ENCODE results near the gene FGFR2. TPM values are rescaled to one million over a fixed set of nuclear protein-coding genes. Genes with fewer than 3 reads are reported as not detected.
"Not testable (repeated sequence)": the region's sequence is repeated elsewhere in the genome, so short reads cannot be mapped to it uniquely, and the experiment has no call there.

The FGFR2 gene
- polyA plus RNA-seq, 4 donors: 1.1 to 31.2 (median 2.6) TPM

DNA sequence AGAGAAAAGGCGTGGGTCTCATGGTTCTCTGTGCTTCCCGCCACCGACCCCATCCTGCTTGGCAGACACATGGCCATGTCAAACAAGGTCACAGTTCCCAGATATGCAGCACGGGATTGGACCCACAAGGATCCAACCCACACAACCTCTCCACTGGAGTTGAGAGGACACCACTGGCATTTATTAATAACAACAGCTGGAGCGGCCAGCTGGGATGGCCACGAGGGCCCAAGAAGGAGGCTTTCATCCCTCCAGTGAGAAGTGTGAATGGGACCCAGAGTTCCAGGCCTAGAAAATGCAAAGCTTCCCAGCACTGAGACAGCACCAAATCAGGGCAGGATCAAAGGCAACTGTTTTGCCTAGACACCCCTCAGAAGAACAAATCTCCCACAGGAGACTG is 31.5 kb downstream of the FGFR2 start:
- peaks cover 0 to 2% of the 10 kb centered on the region in 2 donors for H3K9me3 ChIP-seq (ENCODE audit: control insufficient read depth in 2 of 2, insufficient read depth in 1 of 2, low read depth in 1 of 2, low read length in 1 of 2)
- FAIRE-seq: no peak
- DNase-seq: no peak
- H3K36me3 ChIP-seq (ENCODE audit: control insufficient read depth in 3 of 3, insufficient read depth in 2 of 3, low read depth in 1 of 3, low read length in 3 of 3): peaks cover 0 to 17% (median 0%) of the 10 kb centered on the region in 3 donors
- no peaks in the 10 kb centered on the region for H3K4me1 ChIP-seq (ENCODE audit: control insufficient read depth in 3 of 3, insufficient read depth in 2 of 3, low read depth in 1 of 3, low read length in 2 of 3)
- H3K4me3 ChIP-seq (ENCODE audit: low read depth in 1 of 3, low read length in 3 of 3): no peak overlapping the region
- no peaks in the 10 kb centered on the region for H3K27me3 ChIP-seq (ENCODE audit: control insufficient read depth in 3 of 3, insufficient read depth in 3 of 3, low read length in 3 of 3)
- no peak overlapping the region for H3K27ac ChIP-seq (ENCODE audit: low read depth in 1 of 3, low read length in 2 of 3)
- 77 to 95% (median 88%) methylated on average over 6 of the region's 6 CpGs for WGBS, 3 donors

DNA sequence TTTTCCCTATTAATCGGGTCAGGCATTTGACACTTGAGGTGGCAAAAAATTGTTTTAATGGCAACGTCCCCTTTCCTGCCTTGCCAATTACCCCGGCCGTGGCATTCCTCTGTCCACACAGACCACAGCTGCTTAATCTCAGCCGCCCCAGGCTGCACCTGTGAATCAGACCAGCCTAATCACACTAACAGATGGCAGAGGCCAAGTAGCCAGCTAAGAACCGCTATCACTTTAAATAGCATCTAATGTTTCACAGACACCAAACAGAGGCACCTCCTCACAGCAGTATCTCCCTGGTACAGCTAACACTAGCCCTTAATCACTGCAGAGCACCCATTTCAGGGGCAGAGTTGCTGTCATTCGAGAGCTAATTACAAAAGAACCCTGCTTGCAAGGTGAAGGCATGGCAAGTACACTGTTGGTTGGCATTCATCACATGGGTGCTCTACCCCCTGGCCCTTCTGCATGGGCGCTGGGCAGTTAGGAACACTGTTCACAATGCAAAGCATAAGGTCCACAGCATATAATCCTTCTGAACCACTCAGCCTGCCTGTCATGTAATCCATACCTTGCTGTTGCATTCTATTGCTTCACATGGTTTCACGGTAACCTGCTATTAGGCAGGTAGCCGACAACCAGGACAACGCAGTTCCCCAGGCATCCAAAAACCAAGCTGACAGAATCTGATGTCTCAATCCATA is 38.8 kb downstream of the FGFR2 start:
- Histone ChIP-seq H3K27ac (ENCODE audit: low read depth in 1 of 3, low read length in 2 of 3) (no peak overlapping the region), H3K27me3 (ENCODE audit: control insufficient read depth in 3 of 3, insufficient read depth in 3 of 3, low read length in 3 of 3) (no peaks in the 10 kb centered on the region), H3K9me3 (ENCODE audit: control insufficient read depth in 2 of 2, insufficient read depth in 1 of 2, low read depth in 1 of 2, low read length in 1 of 2) (no peaks in the 10 kb centered on the region), H3K4me1 (ENCODE audit: control insufficient read depth in 3 of 3, insufficient read depth in 2 of 3, low read depth in 1 of 3, low read length in 2 of 3) (peaks cover 0 to 6% (median 0%) of the 10 kb centered on the region in 3 donors), H3K36me3 (ENCODE audit: control insufficient read depth in 3 of 3, insufficient read depth in 2 of 3, low read depth in 1 of 3, low read length in 3 of 3) (peaks cover 0 to 12% (median 0%) of the 10 kb centered on the region in 3 donors), H3K4me3 (ENCODE audit: low read depth in 1 of 3, low read length in 3 of 3) (no peak overlapping the region)
- DNase-seq: no peak
- FAIRE-seq: no peak
- WGBS, 3 donors: 77 to 84% (median 81%) methylated on average over 11 of the region's 11 CpGs

DNA sequence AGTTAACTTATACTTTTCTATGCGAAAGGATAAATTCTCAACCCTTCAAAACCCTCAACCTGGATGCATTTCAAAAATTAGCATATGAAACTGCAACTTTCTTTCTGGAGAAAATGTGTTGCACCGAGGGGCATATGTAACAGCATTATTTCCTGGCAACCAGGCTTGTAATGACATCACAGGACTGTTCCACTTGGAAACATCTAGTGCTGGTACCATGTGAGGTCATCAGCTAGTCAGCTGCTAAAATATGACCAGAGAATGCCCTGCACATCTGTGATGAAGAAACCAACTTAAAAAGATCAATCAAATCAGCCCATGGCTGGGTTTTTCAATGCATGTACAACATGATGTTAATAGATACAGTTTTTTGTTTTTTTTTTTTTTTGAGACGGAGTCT is 40.0 kb downstream of the FGFR2 start:
- Histone ChIP-seq H3K36me3 (ENCODE audit: control insufficient read depth in 3 of 3, insufficient read depth in 2 of 3, low read depth in 1 of 3, low read length in 3 of 3) (peaks cover 0 to 8% (median 0%) of the 10 kb centered on the region in 3 donors), H3K9me3 (ENCODE audit: control insufficient read depth in 2 of 2, insufficient read depth in 1 of 2, low read depth in 1 of 2, low read length in 1 of 2) (no peaks in the 10 kb centered on the region), H3K27ac (ENCODE audit: low read depth in 1 of 3, low read length in 2 of 3) (no peak overlapping the region), H3K27me3 (ENCODE audit: control insufficient read depth in 3 of 3, insufficient read depth in 3 of 3, low read length in 3 of 3) (no peaks in the 10 kb centered on the region), H3K4me3 (ENCODE audit: low read depth in 1 of 3, low read length in 3 of 3) (no peak overlapping the region), H3K4me1 (ENCODE audit: control insufficient read depth in 3 of 3, insufficient read depth in 2 of 3, low read depth in 1 of 3, low read length in 2 of 3) (peaks cover 0 to 12% (median 0%) of the 10 kb centered on the region in 3 donors)
- FAIRE-seq (no peak), DNase-seq (no peak)
- 79 to 90% (median 83%) methylated on average over 3 of the region's 3 CpGs for WGBS, 3 donors

DNA sequence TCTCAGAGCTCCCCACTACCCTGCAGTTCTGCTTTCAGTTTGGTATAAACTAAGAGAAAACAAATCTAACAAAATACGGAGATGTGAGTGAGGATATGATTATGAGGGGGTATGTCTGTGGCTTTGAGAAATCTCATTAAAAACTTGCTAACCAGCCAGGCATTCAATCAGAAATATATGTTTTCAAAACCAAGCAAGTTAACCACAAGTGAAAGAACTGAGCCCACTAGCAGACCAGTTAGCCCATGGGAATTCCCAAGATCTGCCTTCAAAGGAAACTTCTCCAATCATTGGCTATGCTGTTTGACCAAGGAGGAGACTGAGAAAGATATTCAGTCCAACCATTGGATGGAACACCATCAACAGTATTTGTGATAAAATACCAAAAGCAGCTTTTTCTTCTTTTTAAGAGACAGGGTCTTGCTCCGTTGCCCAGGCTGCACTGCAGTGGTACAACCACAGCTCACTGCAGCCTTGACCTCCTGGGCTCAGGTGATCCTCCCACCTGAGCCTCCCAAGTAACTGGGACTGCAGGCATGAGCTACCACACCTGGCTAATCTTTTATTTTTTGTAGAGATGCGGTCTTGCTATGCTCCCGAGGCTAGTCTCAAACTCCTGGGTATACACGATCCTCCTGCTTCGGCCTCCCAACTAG is 41.2 kb downstream of the FGFR2 start:
- H3K36me3 ChIP-seq (ENCODE audit: control insufficient read depth in 3 of 3, insufficient read depth in 2 of 3, low read depth in 1 of 3, low read length in 3 of 3): peaks cover 0 to 5% (median 0%) of the 10 kb centered on the region in 3 donors
- peaks cover 0 to 12% (median 0%) of the 10 kb centered on the region in 3 donors for H3K4me1 ChIP-seq (ENCODE audit: control insufficient read depth in 3 of 3, insufficient read depth in 2 of 3, low read depth in 1 of 3, low read length in 2 of 3)
- DNase-seq (no peak), FAIRE-seq (no peak)
- H3K27ac ChIP-seq (ENCODE audit: low read depth in 1 of 3, low read length in 2 of 3): no peak overlapping the region
- no peak overlapping the region for H3K4me3 ChIP-seq (ENCODE audit: low read depth in 1 of 3, low read length in 3 of 3)
- no peaks in the 10 kb centered on the region for H3K9me3 ChIP-seq (ENCODE audit: control insufficient read depth in 2 of 2, insufficient read depth in 1 of 2, low read depth in 1 of 2, low read length in 1 of 2)
- H3K27me3 ChIP-seq (ENCODE audit: control insufficient read depth in 3 of 3, insufficient read depth in 3 of 3, low read length in 3 of 3): no peaks in the 10 kb centered on the region
- 87% methylated on average over 6 of the region's 6 CpGs for WGBS, 3 donors

DNA sequence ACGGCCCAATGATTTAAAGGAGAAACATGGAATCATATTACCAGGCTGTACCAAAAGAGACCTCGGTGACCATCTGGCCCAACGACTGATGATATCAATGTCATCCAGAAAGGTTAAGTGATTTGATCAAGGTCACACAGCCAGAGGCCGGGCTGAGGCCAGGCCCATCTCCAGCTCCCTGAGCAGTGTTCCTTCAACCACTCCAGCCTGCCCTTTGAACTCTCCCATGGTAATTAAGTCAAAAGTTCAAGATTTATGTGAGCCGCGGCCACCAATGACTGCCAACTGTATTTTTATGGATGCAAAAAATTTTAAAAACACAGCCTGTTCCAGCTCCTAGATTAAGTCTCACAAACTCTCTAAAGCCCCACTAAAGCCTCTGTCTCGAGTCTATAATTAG is 41.8 kb downstream of the FGFR2 start:
- WGBS, 3 donors: 41 to 48% (median 43%) methylated on average over 7 of the region's 7 CpGs
- H3K27ac ChIP-seq (ENCODE audit: low read depth in 1 of 3, low read length in 2 of 3): no peak overlapping the region
- DNase-seq: peak; percentile 9 to 34

DNA sequence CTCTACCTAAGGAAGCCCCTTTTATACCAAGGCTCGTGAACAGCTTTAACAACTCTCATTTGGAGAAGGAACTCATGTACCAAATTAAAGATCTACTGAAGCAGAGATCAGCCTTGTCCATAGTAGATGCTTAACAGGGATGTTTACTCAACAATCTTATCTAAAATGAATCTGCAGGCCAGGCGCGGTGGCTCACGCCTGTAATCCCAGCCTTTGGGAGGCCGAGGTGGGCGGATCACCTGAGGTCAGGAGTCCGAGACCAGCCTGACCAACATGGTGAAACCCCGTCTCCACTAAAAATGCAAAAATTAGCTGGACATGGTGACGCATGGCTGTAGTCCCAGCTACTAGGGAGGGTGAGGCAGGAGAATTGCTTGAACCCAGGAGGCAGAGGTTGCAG is 43.3 kb downstream of the FGFR2 start:
- not testable (repeated sequence) for H3K4me3 ChIP-seq (ENCODE audit: low read depth in 1 of 3, low read length in 3 of 3); FAIRE-seq; H3K27me3 ChIP-seq (ENCODE audit: control insufficient read depth in 3 of 3, insufficient read depth in 3 of 3, low read length in 3 of 3); DNase-seq; H3K9me3 ChIP-seq (ENCODE audit: control insufficient read depth in 2 of 2, insufficient read depth in 1 of 2, low read depth in 1 of 2, low read length in 1 of 2); H3K27ac ChIP-seq (ENCODE audit: low read depth in 1 of 3, low read length in 2 of 3)
- Histone ChIP-seq H3K4me1 (ENCODE audit: control insufficient read depth in 3 of 3, insufficient read depth in 2 of 3, low read depth in 1 of 3, low read length in 2 of 3) (peaks cover 0 to 12% (median 0%) of the 10 kb centered on the region in 3 donors), H3K36me3 (ENCODE audit: control insufficient read depth in 3 of 3, insufficient read depth in 2 of 3, low read depth in 1 of 3, low read length in 3 of 3) (peaks cover 0 to 13% (median 0%) of the 10 kb centered on the region in 3 donors)
- WGBS, 3 donors: 59 to 79% (median 70%) methylated on average over 9 of the region's 9 CpGs

More for the DNA sequence above, 41.8 kb downstream of the FGFR2 start:
- no peak for FAIRE-seq
- Histone ChIP-seq H3K4me1 (ENCODE audit: control insufficient read depth in 3 of 3, insufficient read depth in 2 of 3, low read depth in 1 of 3, low read length in 2 of 3) (peaks cover 0 to 12% (median 0%) of the 10 kb centered on the region in 3 donors), H3K27me3 (ENCODE audit: control insufficient read depth in 3 of 3, insufficient read depth in 3 of 3, low read length in 3 of 3) (no peaks in the 10 kb centered on the region), H3K9me3 (ENCODE audit: control insufficient read depth in 2 of 2, insufficient read depth in 1 of 2, low read depth in 1 of 2, low read length in 1 of 2) (no peaks in the 10 kb centered on the region), H3K4me3 (ENCODE audit: low read depth in 1 of 3, low read length in 3 of 3) (no peak overlapping the region), H3K36me3 (ENCODE audit: control insufficient read depth in 3 of 3, insufficient read depth in 2 of 3, low read depth in 1 of 3, low read length in 3 of 3) (peaks cover 0 to 5% (median 0%) of the 10 kb centered on the region in 3 donors)

DNA sequence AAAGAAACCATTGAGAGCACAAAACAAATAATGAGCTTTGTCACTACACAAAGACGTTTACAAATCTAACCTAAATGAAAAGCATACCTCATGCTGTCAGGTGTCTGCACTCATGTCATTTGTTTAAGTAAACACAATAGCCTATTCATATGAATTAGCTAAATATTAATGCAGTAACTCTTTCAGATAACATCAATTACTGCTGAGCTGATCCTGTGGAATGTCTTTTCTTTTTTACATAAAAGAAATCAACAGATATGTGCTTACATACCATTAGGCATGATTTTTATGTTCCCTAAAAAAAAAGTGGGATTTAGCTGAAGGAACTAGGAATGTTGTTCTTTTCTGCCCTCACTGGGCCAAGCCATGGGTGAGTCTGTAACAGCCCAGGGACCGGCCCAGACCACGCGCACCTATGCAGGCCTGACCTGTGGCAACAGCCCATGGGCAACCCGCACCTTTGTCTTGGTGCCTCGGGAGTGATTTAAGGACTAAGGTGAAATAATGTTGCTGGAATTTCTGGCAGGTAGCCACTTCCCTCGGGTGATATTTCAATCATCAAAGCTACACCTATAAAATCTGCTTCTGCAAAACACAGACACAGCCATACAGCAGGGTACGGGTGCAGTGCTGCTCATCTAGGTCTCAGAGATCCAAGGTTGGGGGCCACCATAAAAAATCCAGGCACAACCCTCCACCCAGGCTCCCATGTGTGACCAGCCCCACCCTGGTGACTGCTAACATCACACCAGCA is 44.6 kb downstream of the FGFR2 start:
- WGBS, 3 donors: 21 to 61% (median 44%) methylated on average over 8 of the region's 8 CpGs
- no peak overlapping the region for H3K4me3 ChIP-seq (ENCODE audit: low read depth in 1 of 3, low read length in 3 of 3)
- no peaks in the 10 kb centered on the region for H3K27me3 ChIP-seq (ENCODE audit: control insufficient read depth in 3 of 3, insufficient read depth in 3 of 3, low read length in 3 of 3)
- H3K9me3 ChIP-seq (ENCODE audit: control insufficient read depth in 2 of 2, insufficient read depth in 1 of 2, low read depth in 1 of 2, low read length in 1 of 2): peaks cover 0 to 4% of the 10 kb centered on the region in 2 donors
- peak overlapping the region in 1 of 3 donors; percentile 40 for H3K27ac ChIP-seq (ENCODE audit: low read depth in 1 of 3, low read length in 2 of 3)
- FAIRE-seq (no peak), DNase-seq (peak; percentile 33 to 54)
- peaks cover 0 to 16% (median 0%) of the 10 kb centered on the region in 3 donors for H3K36me3 ChIP-seq (ENCODE audit: control insufficient read depth in 3 of 3, insufficient read depth in 2 of 3, low read depth in 1 of 3, low read length in 3 of 3)
- peaks cover 0 to 12% (median 0%) of the 10 kb centered on the region in 3 donors for H3K4me1 ChIP-seq (ENCODE audit: control insufficient read depth in 3 of 3, insufficient read depth in 2 of 3, low read depth in 1 of 3, low read length in 2 of 3)

DNA sequence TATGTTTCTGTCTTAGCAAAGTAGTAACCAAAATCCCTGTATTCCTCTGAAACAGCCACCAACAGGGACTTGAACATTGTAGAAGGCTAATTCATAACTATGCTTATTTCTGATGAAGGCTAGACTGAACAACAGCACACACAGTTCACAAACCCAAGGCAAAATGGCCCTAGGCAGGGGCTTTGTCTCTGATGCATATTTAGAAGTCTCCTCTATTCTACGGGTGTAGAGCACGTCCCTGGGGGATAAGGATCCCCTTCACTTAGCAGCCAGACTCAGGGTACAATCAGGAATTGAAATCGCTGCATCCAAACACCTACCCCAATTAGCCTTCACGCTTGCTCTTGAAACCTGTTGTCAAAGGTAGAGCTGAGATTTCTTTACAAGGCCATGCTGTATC is 45.5 kb downstream of the FGFR2 start:
- H3K27ac ChIP-seq (ENCODE audit: low read depth in 1 of 3, low read length in 2 of 3): no peak overlapping the region
- peaks cover 0 to 12% (median 0%) of the 10 kb centered on the region in 3 donors for H3K4me1 ChIP-seq (ENCODE audit: control insufficient read depth in 3 of 3, insufficient read depth in 2 of 3, low read depth in 1 of 3, low read length in 2 of 3)
- H3K36me3 ChIP-seq (ENCODE audit: control insufficient read depth in 3 of 3, insufficient read depth in 2 of 3, low read depth in 1 of 3, low read length in 3 of 3): peaks cover 0 to 19% (median 0%) of the 10 kb centered on the region in 3 donors
- no peak for DNase-seq
- no peak for FAIRE-seq
- WGBS, 3 donors: 89 to 91% (median 91%) methylated on average over 4 of the region's 4 CpGs
- no peaks in the 10 kb centered on the region for H3K27me3 ChIP-seq (ENCODE audit: control insufficient read depth in 3 of 3, insufficient read depth in 3 of 3, low read length in 3 of 3)
- peaks cover 0 to 4% of the 10 kb centered on the region in 2 donors for H3K9me3 ChIP-seq (ENCODE audit: control insufficient read depth in 2 of 2, insufficient read depth in 1 of 2, low read depth in 1 of 2, low read length in 1 of 2)
- no peak overlapping the region for H3K4me3 ChIP-seq (ENCODE audit: low read depth in 1 of 3, low read length in 3 of 3)

Measured in small intestine (tissue), 7 donors.